Stomach (tissue), 4 donors: Measurements from ENCODE around the gene IFNB1.

Experiments used
- POLR2A ChIP-seq, 4 donors: fragments of 450-650 bp; IDR thresholded peaks; one replicate each; pipeline ENCODE4 v1.6.1; 2016; ENCODE audit warnings: antibody characterized with exemption in 4 of 4, control low read depth in 2 of 4, mild to moderate bottlenecking in 1 of 4, moderate library complexity in 1 of 4
- POLR2AphosphoS5 ChIP-seq, 3 donors: sonication (generic); formaldehyde crosslinking; IDR thresholded peaks; one replicate each; pipeline ENCODE4 v1.6.1; 2016; ENCODE audit warnings: antibody characterized with exemption in 3 of 3

GRCh38 chr9:21096172-21096900, 18.6 kb upstream of the IFNB1 start:
- TF ChIP-seq POLR2AphosphoS5 (IDR thresholded peaks at IDR 0.05) (peak in 1 of 3 donors; percentile 34), POLR2A (IDR thresholded peaks at IDR 0.05) (no peak)
